Activated gamma-delta T cell (primary cell): ENCODE data around the gene SIRPG.
"Not testable (repeated sequence)": the region's sequence is repeated elsewhere in the genome, so short reads cannot be mapped to it uniquely, and the experiment has no call there.

Source experiments
- DNase-seq: peaks from one replicate; lab custom pipeline; 2025; lab: John Stamatoyannopoulos, UW

Gene SIRPG

GRCh38 chr20:1635291-1635979 lies 22.1 kb downstream of the SIRPG start:
- no peak for DNase-seq

- no peak for DNase-seq
Observed at GRCh38 chr20:1633535-1633934, 24.0 kb downstream of the SIRPG start.

GRCh38 chr20:1632178-1632577 lies 25.4 kb downstream of the SIRPG start:
- DNase-seq, result no peak

GRCh38 chr20:1631309-1632151 lies 26.0 kb downstream of the SIRPG start:
- no peak for DNase-seq

GRCh38 chr20:1630186-1630585 lies 27.4 kb downstream of the SIRPG start:
- no peak for DNase-seq

- no peak for DNase-seq
Observed at GRCh38 chr20:1629321-1629720, 28.3 kb downstream of the SIRPG start.

- DNase-seq, result no peak
Observed at GRCh38 chr20:1628621-1629020, 29.0 kb downstream of the SIRPG start.

- no peak for DNase-seq
Observed at GRCh38 chr20:1627200-1627550, 30.4 kb downstream of the SIRPG start.

- DNase-seq, result no peak
Observed at GRCh38 chr20:1626528-1627199, 30.9 kb downstream of the SIRPG start.

- no peak for DNase-seq
Observed at GRCh38 chr20:1625083-1625690, 32.4 kb downstream of the SIRPG start.

- no peak for DNase-seq
Observed at GRCh38 chr20:1623501-1624205, 33.9 kb downstream of the SIRPG start.

GRCh38 chr20:1622450-1622849 lies 35.1 kb downstream of the SIRPG start:
- no peak for DNase-seq

GRCh38 chr20:1621316-1621715 lies 36.3 kb downstream of the SIRPG start:
- no peak for DNase-seq

- no peak for DNase-seq
Observed at GRCh38 chr20:1619861-1620444, 37.6 kb downstream of the SIRPG start, which contains the start of gene SIRPB1. Gene SIRPB1, minus strand, starts transcription at chr20:1620009. Its CDS starts 65 bp downstream, at chr20:1619944.

- DNase-seq, result no peak
Observed at GRCh38 chr20:1618954-1619540, 38.5 kb downstream of the SIRPG start.

- DNase-seq, result no peak
Observed at GRCh38 chr20:1618479-1618878, 39.1 kb downstream of the SIRPG start.

GRCh38 chr20:1616858-1617434 lies 40.6 kb downstream of the SIRPG start:
- DNase-seq, result no peak

GRCh38 chr20:1610404-1610803 lies 47.2 kb downstream of the SIRPG start:
- not testable (repeated sequence) for DNase-seq

- DNase-seq, result not testable (repeated sequence)
Observed at GRCh38 chr20:1608678-1609347, 48.8 kb downstream of the SIRPG start.

- no peak for DNase-seq
Observed at GRCh38 chr20:1600736-1601135, 56.8 kb downstream of the SIRPG start.
